Activated T-cell treated with anti-CD3 and anti-CD28 coated beads, Interleukin-2, amount 50 U/mL, for 24 hours (primary cell): ENCODE measurements around the gene PPFIA3.

Source experiments
- DNase-seq: peaks from one replicate; pipeline ENCODE4 v3.0.0-alpha.2; 2020
- H3K27ac Mint-ChIP-seq: 2 replicates; pipeline ENCODE4 v1.8.0; 2020; ENCODE audit warnings: mild to moderate bottlenecking, mixed read lengths
- H3K27me3 Mint-ChIP-seq: 2 replicates; pipeline ENCODE4 v1.8.0; 2020; ENCODE audit warnings: mixed read lengths
- H3K36me3 Mint-ChIP-seq: 2 replicates; pipeline ENCODE4 v1.8.0; 2020; ENCODE audit warnings: low read depth, mixed read lengths
- H3K4me1 Mint-ChIP-seq: 2 replicates; pipeline ENCODE4 v1.8.0; 2020; ENCODE audit warnings: low read depth, mixed read lengths
- H3K4me3 Mint-ChIP-seq: 2 replicates; pipeline ENCODE4 v1.8.0; 2020; ENCODE audit warnings: mild to moderate bottlenecking, moderate library complexity, mixed read lengths
- H3K9me3 Mint-ChIP-seq: 2 replicates; pipeline ENCODE4 v1.8.0; 2020; ENCODE audit warnings: mixed read lengths

PPFIA3 gene

DNA sequence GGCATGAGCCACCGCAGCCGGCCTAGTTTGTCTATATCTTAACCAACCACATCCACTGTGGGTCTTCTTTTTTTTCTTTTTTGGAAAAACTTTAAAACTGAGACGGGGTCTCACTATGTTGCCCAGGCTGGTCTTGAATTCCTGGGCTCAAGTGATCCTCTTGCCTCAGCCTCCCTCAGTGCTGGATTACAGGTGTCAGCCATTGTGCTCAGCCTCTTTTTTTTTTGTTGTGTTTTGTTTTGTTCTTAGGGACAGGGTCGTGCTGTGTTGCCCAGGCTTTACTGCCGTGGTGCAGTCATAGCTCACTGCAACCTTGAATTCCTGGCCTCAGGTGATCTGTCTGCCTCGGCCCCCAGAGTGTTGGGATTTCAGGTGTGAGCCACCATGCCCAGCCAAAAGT lies 26.7 kb upstream of the PPFIA3 start:
- Mint-ChIP-seq H3K27me3 (no peaks in the 10 kb centered on the region), H3K27ac (no peak overlapping the region), H3K4me3 (no peak overlapping the region), H3K36me3 (peaks cover 93% of the 10 kb centered on the region), H3K4me1 (peaks cover 30% of the 10 kb centered on the region), H3K9me3 (no peaks in the 10 kb centered on the region)
- DNase-seq, result no peak

DNA sequence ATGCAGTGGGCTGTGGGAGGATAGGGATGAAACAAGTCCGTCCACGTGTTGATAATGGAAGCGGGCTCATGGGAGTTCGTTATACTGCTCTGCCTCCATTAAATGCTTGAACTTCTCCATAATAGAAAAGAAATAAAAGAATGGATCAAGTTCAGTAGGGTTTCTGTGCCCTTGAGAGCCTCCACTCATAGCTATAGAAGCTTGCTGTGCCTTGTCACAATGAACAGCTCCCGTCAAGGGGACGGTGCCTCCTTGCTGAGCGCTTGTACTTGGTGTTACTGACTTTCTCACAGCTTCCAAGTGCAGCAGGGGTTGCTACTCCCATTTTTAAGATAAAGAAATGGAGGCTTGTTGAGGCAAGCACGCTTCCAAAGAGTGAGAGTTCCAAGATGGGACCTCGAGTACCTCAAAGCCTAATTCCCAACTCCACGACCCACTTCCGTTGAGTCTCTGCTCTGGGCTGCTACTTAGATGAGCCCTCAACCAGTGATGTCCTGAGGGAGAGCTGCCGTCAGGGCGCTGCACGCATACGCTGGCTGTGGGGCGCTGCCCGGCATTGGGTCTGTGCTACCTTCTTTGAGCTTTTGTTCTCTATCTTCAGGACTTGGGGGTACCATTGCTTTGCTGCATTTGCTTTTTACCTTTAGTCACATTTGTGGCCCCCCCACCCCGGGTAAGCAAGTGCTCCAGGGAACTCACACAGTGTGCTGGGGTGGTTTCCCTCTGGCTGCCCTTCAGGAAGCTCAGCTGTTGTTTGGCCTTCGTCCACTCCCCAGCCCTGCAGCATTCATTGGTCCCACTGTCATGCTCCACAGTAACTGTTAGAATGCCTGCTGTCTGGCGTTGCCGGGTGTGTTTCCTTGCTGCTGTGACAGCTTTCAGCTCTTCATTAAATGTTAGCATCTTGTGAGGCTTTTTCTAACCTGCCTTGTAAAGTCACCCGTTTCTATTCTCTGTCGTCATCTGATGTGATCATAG lies 24.6 kb upstream of the PPFIA3 start:
- H3K9me3 Mint-ChIP-seq, result no peaks in the 10 kb centered on the region
- no peak for DNase-seq
- peaks cover 22% of the 10 kb centered on the region for H3K4me1 Mint-ChIP-seq
- H3K4me3 Mint-ChIP-seq, result no peak overlapping the region
- H3K27me3 Mint-ChIP-seq, result no peaks in the 10 kb centered on the region
- H3K27ac Mint-ChIP-seq, result no peak overlapping the region
- peaks cover 96% of the 10 kb centered on the region for H3K36me3 Mint-ChIP-seq

DNA sequence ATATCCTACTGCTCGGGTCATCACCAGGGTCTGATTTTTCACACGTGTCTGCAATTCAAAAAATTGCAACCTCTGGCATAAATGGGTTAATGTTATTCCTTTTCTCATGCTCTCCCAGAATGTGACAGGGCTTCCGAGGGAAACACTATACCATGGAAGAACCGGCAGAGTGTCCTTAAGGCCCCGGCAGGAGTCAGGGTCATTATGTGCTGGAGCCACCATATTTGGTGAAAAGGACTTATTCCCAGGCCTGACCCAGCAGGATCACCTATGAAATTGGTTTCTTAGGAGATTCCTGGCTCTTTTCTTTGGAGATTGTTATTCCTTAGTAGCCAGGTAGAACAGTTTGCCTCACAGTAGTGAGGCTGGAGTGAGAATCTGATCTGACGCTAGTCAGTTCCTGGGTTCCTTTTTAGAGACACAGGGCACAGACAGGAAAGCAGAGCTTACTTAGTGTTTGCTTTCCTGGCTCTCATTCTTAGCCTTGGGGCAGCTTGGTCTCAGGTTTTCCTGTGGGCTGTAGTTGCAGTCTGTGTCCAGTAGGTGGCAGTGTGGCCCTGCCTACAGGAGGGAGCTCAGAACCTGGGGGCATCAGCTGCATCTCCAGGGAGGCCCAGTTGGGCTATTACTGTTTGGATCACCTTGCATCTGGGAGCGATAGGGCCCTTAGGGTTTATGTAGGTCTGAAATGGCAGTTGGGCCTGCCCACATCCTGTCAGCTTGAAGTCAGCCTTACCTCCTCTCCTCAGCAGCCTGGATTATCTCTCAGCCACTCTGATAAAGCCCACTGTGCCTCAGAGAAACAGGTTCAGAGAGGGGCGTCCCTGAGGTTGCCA lies 21.7 kb upstream of the PPFIA3 start:
- H3K9me3 Mint-ChIP-seq, result no peaks in the 10 kb centered on the region
- peaks cover 4% of the 10 kb centered on the region for H3K4me1 Mint-ChIP-seq
- H3K36me3 Mint-ChIP-seq, result peaks cover 92% of the 10 kb centered on the region
- DNase-seq, result peak; percentile 79
- no peak overlapping the region for H3K4me3 Mint-ChIP-seq
- H3K27ac Mint-ChIP-seq, result peak overlapping the region; percentile 52
- H3K27me3 Mint-ChIP-seq, result no peaks in the 10 kb centered on the region

DNA sequence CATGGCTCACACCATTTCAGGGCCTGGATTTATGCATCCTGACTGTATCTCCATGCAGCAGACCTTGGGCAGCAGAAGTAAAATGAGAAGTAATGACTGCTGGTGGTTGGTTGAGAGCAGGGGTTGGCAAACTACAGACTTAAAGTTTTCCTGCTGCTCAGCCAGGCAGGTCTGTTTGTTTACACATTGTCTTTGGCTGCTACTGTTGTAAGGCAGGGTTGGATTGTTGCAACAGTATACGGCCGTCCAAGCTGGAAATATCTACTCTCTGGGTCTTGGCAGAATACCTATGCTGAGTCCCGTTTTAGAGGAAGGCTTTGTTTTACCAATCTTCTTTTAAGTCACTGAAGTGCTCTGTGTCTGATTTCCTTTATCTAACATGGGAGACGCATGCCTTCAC lies 20.5 kb upstream of the PPFIA3 start:
- H3K27ac Mint-ChIP-seq, result peak overlapping the region; percentile 19
- no peak for DNase-seq
- no peaks in the 10 kb centered on the region for H3K9me3 Mint-ChIP-seq
- peaks cover 4% of the 10 kb centered on the region for H3K4me1 Mint-ChIP-seq
- peaks cover 94% of the 10 kb centered on the region for H3K36me3 Mint-ChIP-seq
- no peaks in the 10 kb centered on the region for H3K27me3 Mint-ChIP-seq
- no peak overlapping the region for H3K4me3 Mint-ChIP-seq

DNA sequence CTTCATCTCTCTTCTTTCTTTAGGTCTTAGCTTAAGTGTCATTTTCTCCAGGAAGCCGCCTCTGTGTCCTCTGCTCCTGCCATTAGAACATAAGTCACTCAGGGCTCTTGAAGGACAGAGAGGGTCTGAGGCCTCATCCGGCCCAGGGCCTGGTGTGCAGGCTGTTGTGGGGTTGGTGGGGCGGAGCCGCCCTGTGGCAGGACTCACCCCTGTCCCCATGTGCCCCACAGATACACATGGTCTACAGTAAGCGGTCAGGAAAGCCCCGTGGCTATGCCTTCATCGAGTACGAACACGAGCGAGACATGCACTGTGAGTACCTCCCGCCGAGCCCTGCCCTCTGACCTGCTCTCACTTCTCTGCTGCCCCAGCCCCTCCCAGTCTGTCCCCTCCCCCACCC lies 18.2 kb upstream of the PPFIA3 start:
- Mint-ChIP-seq H3K4me3 (no peak overlapping the region), H3K4me1 (peaks cover 4% of the 10 kb centered on the region), H3K27me3 (no peaks in the 10 kb centered on the region), H3K9me3 (no peaks in the 10 kb centered on the region), H3K36me3 (peaks cover 94% of the 10 kb centered on the region), H3K27ac (no peak overlapping the region)
- DNase-seq, result no peak

DNA sequence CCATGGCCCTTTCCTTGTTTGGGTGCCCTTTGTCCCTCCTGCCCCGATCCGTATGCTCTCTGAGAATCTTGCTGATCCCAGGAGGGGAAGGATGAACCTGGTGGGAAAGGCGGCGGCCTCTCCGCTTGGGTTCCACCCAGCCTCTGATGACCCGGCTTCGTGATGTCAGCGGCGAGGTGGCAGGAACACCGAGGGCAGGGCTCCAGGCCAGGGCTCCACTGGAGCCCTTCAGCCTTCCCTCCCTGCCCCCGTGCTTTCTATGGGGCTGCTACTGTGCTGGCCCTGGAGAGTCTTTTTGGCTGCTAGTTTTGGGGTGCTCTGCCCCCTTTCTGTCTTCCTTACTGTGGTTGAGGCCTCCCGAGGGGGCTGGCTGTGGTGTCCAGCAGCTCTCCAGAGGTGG lies 17.0 kb upstream of the PPFIA3 start:
- Mint-ChIP-seq H3K9me3 (no peaks in the 10 kb centered on the region), H3K36me3 (peaks cover 94% of the 10 kb centered on the region), H3K4me1 (peaks cover 8% of the 10 kb centered on the region), H3K27ac (peak overlapping the region; percentile 64), H3K4me3 (no peak overlapping the region), H3K27me3 (no peaks in the 10 kb centered on the region)
- DNase-seq, result no peak

DNA sequence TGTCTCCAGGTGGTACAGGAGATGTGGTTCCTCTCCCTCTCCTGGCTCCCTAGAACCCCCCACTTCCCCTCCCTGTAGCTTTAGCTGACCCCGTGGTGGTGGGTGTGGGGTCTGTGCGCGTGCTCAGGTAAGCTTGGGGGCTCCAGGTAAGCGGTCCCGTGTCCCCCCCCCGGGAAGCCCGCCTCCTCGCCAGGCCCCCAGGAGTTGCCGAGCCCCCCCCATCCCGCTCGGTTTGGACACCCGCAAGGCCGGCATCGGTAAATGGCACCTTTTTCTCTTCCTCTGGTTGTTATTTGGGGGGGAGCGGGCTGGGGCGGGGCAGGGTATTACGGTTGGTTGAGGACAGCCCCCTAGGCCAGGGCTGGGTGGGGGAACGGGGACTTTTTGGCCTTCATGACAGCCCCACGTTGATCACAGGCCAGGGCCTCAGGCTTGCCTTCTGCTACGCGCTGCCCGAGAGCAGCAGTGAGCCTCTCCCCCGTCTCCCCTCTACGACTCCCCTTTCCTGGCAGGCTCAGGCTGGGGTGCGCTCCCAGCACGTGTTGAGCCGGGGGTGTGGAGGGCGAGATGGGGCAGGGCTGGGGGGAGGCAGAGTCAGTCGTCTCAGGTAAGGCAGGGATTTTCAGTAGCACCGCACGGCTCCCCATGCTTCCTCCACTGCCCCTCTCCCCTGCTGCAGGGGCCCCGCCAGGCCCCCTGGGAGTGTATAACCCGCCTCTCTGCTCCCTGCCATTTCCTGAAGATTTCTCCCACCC lies 15.8 kb upstream of the PPFIA3 start:
- Mint-ChIP-seq H3K9me3 (no peaks in the 10 kb centered on the region), H3K4me3 (no peak overlapping the region), H3K4me1 (peaks cover 7% of the 10 kb centered on the region), H3K27ac (no peak overlapping the region), H3K27me3 (no peaks in the 10 kb centered on the region), H3K36me3 (peaks cover 93% of the 10 kb centered on the region)
- DNase-seq, result no peak

DNA sequence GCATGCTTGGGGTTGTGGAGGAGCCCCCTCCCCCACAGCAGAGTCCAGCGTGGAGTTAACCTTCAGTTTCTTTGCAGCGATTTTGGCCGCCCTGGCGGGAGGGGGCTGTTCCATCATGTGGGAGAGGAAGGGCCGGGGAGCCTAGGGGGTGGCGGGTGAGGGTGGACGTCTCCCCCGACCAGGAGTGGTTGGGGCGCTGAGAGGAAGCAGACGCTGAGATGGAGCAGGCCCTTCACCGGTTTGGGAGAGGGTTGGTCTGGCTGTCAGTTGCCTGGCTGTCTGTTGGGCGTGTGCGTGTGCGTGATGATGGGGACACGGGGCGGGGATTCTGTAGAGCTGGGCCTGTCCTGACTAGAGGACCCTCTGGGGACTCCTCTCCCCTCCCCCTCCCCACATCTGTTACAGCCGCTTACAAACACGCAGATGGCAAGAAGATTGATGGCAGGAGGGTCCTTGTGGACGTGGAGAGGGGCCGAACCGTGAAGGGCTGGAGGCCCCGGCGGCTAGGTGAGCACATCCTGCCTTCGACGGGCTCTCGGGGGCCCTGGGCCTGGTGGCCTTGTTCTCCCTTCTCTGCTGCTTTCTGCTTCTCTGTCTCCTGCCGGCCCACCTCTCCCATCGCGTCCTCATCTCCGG lies 15.0 kb upstream of the PPFIA3 start:
- no peaks in the 10 kb centered on the region for H3K9me3 Mint-ChIP-seq
- H3K27me3 Mint-ChIP-seq, result no peaks in the 10 kb centered on the region
- H3K36me3 Mint-ChIP-seq, result peaks cover 93% of the 10 kb centered on the region
- H3K4me1 Mint-ChIP-seq, result peaks cover 7% of the 10 kb centered on the region
- DNase-seq, result no peak
- H3K4me3 Mint-ChIP-seq, result no peak overlapping the region
- peak overlapping the region; percentile 61 for H3K27ac Mint-ChIP-seq

DNA sequence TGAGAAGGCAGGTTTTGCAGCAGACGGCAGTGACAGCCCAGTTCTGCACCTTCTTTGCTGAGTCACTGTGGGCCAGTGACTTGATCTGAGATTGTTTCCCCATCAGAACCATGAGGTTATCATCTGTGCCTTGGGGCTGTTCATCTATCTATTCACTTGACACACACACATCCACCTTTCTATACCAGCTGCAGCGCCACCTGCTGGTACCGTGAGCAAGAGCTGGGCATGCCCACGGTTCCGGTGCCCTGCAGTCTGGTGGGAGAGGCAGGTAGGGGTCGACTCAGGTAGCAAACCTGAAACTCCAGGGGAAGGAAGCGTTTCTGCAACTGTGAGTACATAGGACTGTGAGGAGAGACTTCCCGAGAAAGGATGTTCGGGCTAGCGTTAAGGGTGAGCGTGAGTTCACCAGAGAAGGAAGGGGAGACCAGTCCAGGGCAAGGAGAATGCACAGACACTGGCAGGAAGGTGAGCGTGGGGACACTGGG lies 12.7 kb upstream of the PPFIA3 start:
- Mint-ChIP-seq H3K27me3 (no peaks in the 10 kb centered on the region), H3K4me1 (peaks cover 7% of the 10 kb centered on the region), H3K4me3 (no peak overlapping the region), H3K9me3 (no peaks in the 10 kb centered on the region), H3K27ac (peak overlapping the region; percentile 68), H3K36me3 (peaks cover 81% of the 10 kb centered on the region)
- peak; percentile 78 for DNase-seq

DNA sequence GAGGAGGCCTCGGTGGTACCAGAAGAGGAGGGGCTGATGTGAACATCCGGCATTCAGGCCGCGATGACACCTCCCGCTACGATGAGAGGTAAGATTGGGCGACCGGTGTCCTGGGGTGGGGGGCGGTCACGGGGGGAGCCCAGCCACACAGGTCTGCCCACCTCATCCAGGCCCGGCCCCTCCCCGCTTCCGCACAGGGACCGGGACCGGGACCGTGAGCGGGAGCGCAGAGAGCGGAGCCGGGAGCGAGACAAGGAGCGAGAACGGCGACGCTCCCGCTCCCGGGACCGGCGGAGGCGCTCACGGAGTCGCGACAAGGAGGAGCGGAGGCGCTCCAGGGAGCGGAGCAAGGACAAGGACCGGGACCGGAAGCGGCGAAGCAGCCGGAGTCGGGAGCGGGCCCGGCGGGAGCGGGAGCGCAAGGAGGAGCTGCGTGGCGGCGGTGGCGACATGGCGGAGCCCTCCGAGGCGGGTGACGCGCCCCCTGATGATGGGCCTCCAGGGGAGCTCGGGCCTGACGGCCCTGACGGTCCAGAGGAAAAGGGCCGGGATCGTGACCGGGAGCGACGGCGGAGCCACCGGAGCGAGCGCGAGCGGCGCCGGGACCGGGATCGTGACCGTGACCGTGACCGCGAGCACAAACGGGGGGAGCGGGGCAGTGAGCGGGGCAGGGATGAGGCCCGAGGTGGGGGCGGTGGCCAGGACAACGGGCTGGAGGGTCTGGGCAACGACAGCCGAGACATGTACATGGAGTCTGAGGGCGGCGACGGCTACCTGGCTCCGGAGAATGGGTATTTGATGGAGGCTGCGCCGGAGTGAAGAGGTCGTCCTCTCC lies 11.5 kb upstream of the PPFIA3 start:
- Mint-ChIP-seq H3K4me1 (peaks cover 9% of the 10 kb centered on the region), H3K36me3 (peaks cover 71% of the 10 kb centered on the region), H3K4me3 (no peak overlapping the region), H3K27ac (no peak overlapping the region), H3K9me3 (no peaks in the 10 kb centered on the region), H3K27me3 (no peaks in the 10 kb centered on the region)
- DNase-seq, result no peak

DNA sequence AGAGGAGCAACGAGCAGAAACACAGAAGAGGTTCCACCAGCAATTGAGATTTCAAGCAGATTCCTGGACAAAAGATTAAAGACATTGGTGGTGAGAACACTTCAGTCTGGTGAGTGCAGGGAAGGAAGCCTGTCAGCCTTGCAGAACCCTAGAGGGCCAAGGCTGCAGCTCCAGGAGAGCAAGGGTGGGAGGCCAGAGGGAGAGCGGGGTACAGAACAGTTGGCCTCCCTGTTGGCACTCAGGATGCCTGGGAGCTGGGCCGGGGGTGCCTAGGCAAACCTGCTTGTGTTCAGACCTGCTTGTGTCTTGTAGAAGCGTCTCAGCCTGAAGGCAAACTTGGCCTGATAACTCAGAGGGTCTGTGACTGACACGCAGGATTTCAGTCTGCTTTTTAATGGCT lies 10.3 kb upstream of the PPFIA3 start:
- no peaks in the 10 kb centered on the region for H3K9me3 Mint-ChIP-seq
- peaks cover 18% of the 10 kb centered on the region for H3K4me1 Mint-ChIP-seq
- peaks cover 61% of the 10 kb centered on the region for H3K36me3 Mint-ChIP-seq
- no peak overlapping the region for H3K4me3 Mint-ChIP-seq
- no peak for DNase-seq
- H3K27me3 Mint-ChIP-seq, result no peaks in the 10 kb centered on the region
- no peak overlapping the region for H3K27ac Mint-ChIP-seq

DNA sequence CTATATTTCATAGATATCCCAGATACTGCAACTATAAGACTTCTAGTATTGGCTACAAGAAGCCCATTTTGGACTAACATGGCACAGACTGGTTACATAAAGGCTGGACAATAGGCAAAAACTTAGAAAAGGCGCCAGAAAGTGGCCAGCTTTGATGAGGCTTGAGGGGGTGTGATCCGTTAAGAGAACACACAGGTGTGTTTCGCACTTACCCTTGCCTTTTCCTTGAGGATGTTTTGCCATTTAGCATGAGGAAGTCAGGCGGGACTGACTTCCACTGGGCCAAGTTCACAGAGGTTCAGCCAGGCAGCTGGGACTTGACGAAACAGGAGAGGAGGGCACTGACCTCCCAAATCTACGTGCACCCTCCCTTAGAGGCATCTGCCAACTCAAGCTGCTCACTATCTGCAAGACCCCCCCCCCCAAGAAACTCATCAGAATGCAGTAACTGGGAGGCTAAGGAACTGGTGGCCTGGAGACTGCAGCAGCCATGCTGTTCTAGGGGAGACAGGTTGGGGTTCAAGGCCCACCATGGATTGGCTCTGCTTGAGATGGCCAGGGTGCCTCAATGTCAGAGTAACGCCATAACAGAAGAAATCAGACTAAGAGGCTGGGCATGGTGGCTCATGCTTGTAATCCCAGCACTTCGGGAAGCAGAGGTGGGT lies 9.6 kb upstream of the PPFIA3 start:
- H3K4me1 Mint-ChIP-seq, result peaks cover 18% of the 10 kb centered on the region
- H3K36me3 Mint-ChIP-seq, result peaks cover 55% of the 10 kb centered on the region
- H3K4me3 Mint-ChIP-seq, result no peak overlapping the region
- H3K9me3 Mint-ChIP-seq, result no peaks in the 10 kb centered on the region
- H3K27ac Mint-ChIP-seq, result no peak overlapping the region
- DNase-seq, result no peak
- no peaks in the 10 kb centered on the region for H3K27me3 Mint-ChIP-seq

DNA sequence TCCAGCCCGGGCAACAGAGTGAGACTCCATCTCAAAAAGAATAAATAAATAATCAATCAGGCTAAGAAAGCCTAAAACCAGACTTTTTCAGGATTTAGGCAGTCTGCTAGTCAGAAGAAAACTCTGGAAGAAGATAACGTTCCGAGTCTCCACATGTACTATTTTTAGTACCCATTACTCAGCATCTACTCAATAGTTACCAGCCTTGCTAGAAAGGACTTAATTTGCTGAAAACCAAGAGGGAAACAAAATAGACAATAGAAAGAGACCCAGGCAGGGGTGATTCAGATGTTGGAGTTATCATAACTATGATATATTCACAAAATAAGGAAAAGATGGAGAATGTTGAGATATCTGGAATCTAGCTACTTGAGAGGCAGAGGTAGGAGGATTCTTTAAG lies 8.8 kb upstream of the PPFIA3 start:
- no peak overlapping the region for H3K27ac Mint-ChIP-seq
- no peak overlapping the region for H3K4me3 Mint-ChIP-seq
- H3K27me3 Mint-ChIP-seq, result no peaks in the 10 kb centered on the region
- H3K4me1 Mint-ChIP-seq, result peaks cover 22% of the 10 kb centered on the region
- H3K9me3 Mint-ChIP-seq, result no peaks in the 10 kb centered on the region
- peaks cover 46% of the 10 kb centered on the region for H3K36me3 Mint-ChIP-seq
- DNase-seq, result no peak
